HCT116 (cell line): ENCODE data around the gene CDC42SE1. TPM values are rescaled to one million over a fixed set of nuclear protein-coding genes. Genes with fewer than 3 reads are reported as not detected.

ENCODE experiments used
- ATAC-seq: fragments of 200-7000 bp; cut with Tn5 transposase; 2 replicates; pipeline ENCODE4 v1.9.1; 2020; ENCODE audit warnings: mild to moderate bottlenecking, moderate library complexity
- Bru-seq: library from RNA; stranded (reverse); fragments of 400-500 nt; gene quantifications from one replicate; lab custom pipeline; 2021; lab: Mats Ljungman, UMichigan
- BruChase-seq, 2 experiments: library from RNA; stranded (reverse); fragments of 400-500 nt; gene quantifications; one replicate each; lab custom pipeline; 2021; lab: Mats Ljungman, UMichigan
- BruUV-seq: library from RNA; stranded (reverse); fragments of 400-500 nt; replicated peaks from 2 replicates; lab custom pipeline; 2021; lab: Mats Ljungman, UMichigan
- CTCF ChIA-PET: fragments of 300-600 bp; sonication (Branson Sonifier 250); formaldehyde crosslinking; loops from one replicate; lab custom pipeline; 2021; ENCODE audit warnings: antibody characterized with exemption; lab: Charles Lee
- POLR2A ChIA-PET: fragments of 300-600, 350-600 bp; sonication (Branson Sonifier 250); formaldehyde crosslinking; loops from one replicate; lab custom pipeline; 2021; ENCODE audit warnings: antibody characterized with exemption; lab: Charles Lee
- RAD21 ChIA-PET, 2 experiments: fragments of 300-600 bp; sonication (Branson Sonifier 250); formaldehyde crosslinking; loops; one replicate each; lab custom pipeline; 2023; ENCODE audit warnings: low total read pairs in 2 of 2; ENCODE audit not compliant: uncharacterized antibody in 2 of 2, unreplicated experiment in 2 of 2, low non-redundant PET in 1 of 2; lab: Charles Lee
- DNase-seq: peaks from one replicate; pipeline ENCODE4 v3.0.0-alpha.2; 2010; ENCODE audit warnings: low read depth, low spot score
- H2AFZ ChIP-seq: fragments of 200-600 bp; shearing (Covaris generic), sonication (generic); 2 replicates; pipeline ENCODE4 v1.6.1; 2017; ENCODE audit warnings: low read depth, mixed run types, mixed read lengths, antibody characterized with exemption, low read length; ENCODE audit not compliant: poor library complexity, severe bottlenecking
- H3K27ac ChIP-seq: 2 replicates; pipeline ENCODE4 v1.5.1; 2012; ENCODE audit warnings: low read depth, low read length
- H3K27me3 ChIP-seq: fragments of 200-600 bp; sonication (generic); 2 replicates; pipeline ENCODE4 v1.6.1; 2016; ENCODE audit warnings: mixed run types, low read length, mixed read lengths; ENCODE audit not compliant: insufficient read depth
- H3K36me3 ChIP-seq, 2 experiments: fragments of 200-500 bp in 1 of 2; fragments of 200-600 bp in 1 of 2; sonication (Bioruptor generic) in 1 of 2; sonication (generic) in 1 of 2; 2 replicates each; pipeline versions ENCODE4 v1.5.1 to v1.6.1; 2014 to 2016; ENCODE audit warnings: low read length in 2 of 2, inconsistent platforms in 1 of 2, mixed read lengths in 1 of 2, mixed run types in 1 of 2; ENCODE audit not compliant: insufficient read depth in 2 of 2, control insufficient read depth in 1 of 2
- H3K4me1 ChIP-seq, 2 experiments: fragments of 200-600 bp in 1 of 2; sonication (generic) in 1 of 2; 2 replicates each; pipeline versions ENCODE4 v1.5.1 to v1.6.1; 2012 to 2017; ENCODE audit warnings: low read length in 2 of 2, inconsistent platforms in 1 of 2, mild to moderate bottlenecking in 1 of 2, mixed read lengths in 1 of 2, mixed run types in 1 of 2, moderate library complexity in 1 of 2; ENCODE audit not compliant: insufficient read depth in 2 of 2, control insufficient read depth in 1 of 2
- H3K4me2 ChIP-seq: fragments of 200-600 bp; sonication (generic); 2 replicates; pipeline ENCODE4 v1.6.1; 2017; ENCODE audit warnings: mixed run types, low read length, mixed read lengths
- H3K4me3 ChIP-seq, 2 experiments: fragments of 200-600 bp in 1 of 2; sonication (generic) in 1 of 2; replicated peaks in 1 of 2; 2 replicates each; pipeline ENCODE4 v1.5.1; 2011 to 2016; ENCODE audit warnings: low read length in 2 of 2, control low read depth in 1 of 2, low read depth in 1 of 2, mild to moderate bottlenecking in 1 of 2, mixed read lengths in 1 of 2, mixed run types in 1 of 2
- H3K79me2 ChIP-seq: fragments of 200-600 bp; sonication (generic); 2 replicates; pipeline ENCODE4 v1.6.1; 2017; ENCODE audit warnings: mild to moderate bottlenecking, mixed run types, low read length, moderate library complexity, mixed read lengths; ENCODE audit not compliant: insufficient read depth
- H3K9ac ChIP-seq: fragments of 200-600 bp; sonication (generic); 2 replicates; pipeline ENCODE4 v1.6.1; 2016; ENCODE audit warnings: low read length, mixed read lengths
- H3K9me2 ChIP-seq: fragments of 200-600 bp; sonication (generic), shearing (Covaris generic); 2 replicates; pipeline ENCODE4 v1.6.1; 2017; ENCODE audit warnings: mixed run types, mild to moderate bottlenecking, moderate library complexity; ENCODE audit not compliant: insufficient read depth
- H3K9me3 ChIP-seq, 2 experiments: fragments of 200-500 bp in 1 of 2; fragments of 200-600 bp in 1 of 2; sonication (Bioruptor generic) in 1 of 2; sonication (generic) in 1 of 2; 2 replicates each; pipeline ENCODE4 v1.6.1; 2014 to 2017; ENCODE audit warnings: low read length in 2 of 2, mixed read lengths in 2 of 2, inconsistent platforms in 1 of 2, low read depth in 1 of 2, mild to moderate bottlenecking in 1 of 2, mixed run types in 1 of 2, moderate library complexity in 1 of 2; ENCODE audit not compliant: control insufficient read depth in 1 of 2, insufficient read depth in 1 of 2
- H4K20me1 ChIP-seq: fragments of 200-600 bp; sonication (generic), shearing (Covaris generic); 2 replicates; pipeline ENCODE4 v1.6.1; 2017; ENCODE audit warnings: mixed run types, mild to moderate bottlenecking, moderate library complexity; ENCODE audit not compliant: insufficient read depth
- CBX3 ChIP-seq: IDR thresholded peaks from 2 replicates; pipeline ENCODE4 v1.6.1; 2012; ENCODE audit warnings: low read depth
- CEBPB ChIP-seq: IDR thresholded peaks from 2 replicates; pipeline ENCODE4 v1.6.1; 2012; ENCODE audit warnings: low read depth
- EGR1 ChIP-seq: IDR thresholded peaks from 2 replicates; pipeline ENCODE4 v1.6.1; 2012; ENCODE audit warnings: low read depth
- EZH2 ChIP-seq: fragments of 200-600 bp; sonication (generic); IDR thresholded peaks from 2 replicates; pipeline ENCODE4 v1.6.1; 2017; ENCODE audit warnings: antibody characterized with exemption, mixed run types
- EZH2phosphoT487 ChIP-seq: fragments of 200-600 bp; IDR thresholded peaks from 2 replicates; pipeline ENCODE4 v1.6.1; 2018; ENCODE audit warnings: antibody characterized with exemption, borderline replicate concordance
- FOSL1 ChIP-seq: IDR thresholded peaks from 2 replicates; pipeline ENCODE4 v1.6.1; 2012; ENCODE audit warnings: low read depth
- JUND ChIP-seq: IDR thresholded peaks from 2 replicates; pipeline ENCODE4 v1.6.1; 2012
- POLR2A ChIP-seq: IDR thresholded peaks from 2 replicates; pipeline ENCODE4 v1.7.0; 2011; ENCODE audit warnings: borderline replicate concordance; ENCODE audit not compliant: insufficient read depth, insufficient read length; ENCODE audit errors: extremely low read depth
- POLR2AphosphoS5 ChIP-seq: IDR thresholded peaks from 2 replicates; pipeline ENCODE4 v1.6.1; 2011; ENCODE audit warnings: mild to moderate bottlenecking, low read depth, low read length, moderate library complexity
- RAD21 ChIP-seq: IDR thresholded peaks from 2 replicates; pipeline ENCODE4 v1.6.1; 2012; ENCODE audit warnings: low read depth, mild to moderate bottlenecking
- SRF ChIP-seq: IDR thresholded peaks from 2 replicates; pipeline ENCODE4 v1.6.1; 2012; ENCODE audit warnings: low read depth
- TCF7L2 ChIP-seq: IDR thresholded peaks from 2 replicates; pipeline ENCODE4 v1.7.0; 2011; ENCODE audit warnings: borderline replicate concordance, inconsistent platforms; ENCODE audit not compliant: insufficient read depth, insufficient read length; ENCODE audit errors: extremely low read depth
- YY1 ChIP-seq: IDR thresholded peaks from 2 replicates; pipeline ENCODE4 v1.6.1; 2011; ENCODE audit warnings: low read length, low read depth, moderate library complexity, mild to moderate bottlenecking; ENCODE audit not compliant: insufficient replicate concordance; ENCODE audit errors: extremely low read depth
- ZFX ChIP-seq: fragments of 450-650 bp; IDR thresholded peaks from 2 replicates; pipeline ENCODE4 v1.6.1; 2017
- ZNF274 ChIP-seq: fragments of 200-500 bp; sonication (Bioruptor generic); IDR thresholded peaks from 2 replicates; pipeline ENCODE4 v1.6.1; 2014; ENCODE audit warnings: mild to moderate bottlenecking, low read depth, low read length, inconsistent platforms
- intact Hi-C: fragments of 100-400 bp; cut with micrococcal nuclease; formaldehyde crosslinking; loops from 2 replicates; pipeline ENCODE4 v1.10.0; 2022
- long read RNA-seq: library from polyadenylated mRNA; unstranded; transcript quantifications from one replicate; pipeline ENCODE4 v2.0.0, GENCODE V29; 2021; ENCODE audit not compliant: unreplicated experiment
- polyA plus RNA-seq: library from polyadenylated mRNA; unstranded; fragments of >200 nt; gene quantifications from 2 replicates; pipeline ENCODE4 v1.2.1, GENCODE V29; 2012; ENCODE audit warnings: missing spikeins
- total RNA-seq: library from RNA; stranded (reverse); gene quantifications from one replicate; pipeline ENCODE4 v1.2.1, GENCODE V29; 2021; ENCODE audit not compliant: unreplicated experiment
- TF ChIP-seq, protein P1 (sequence below): IDR thresholded peaks from 2 replicates; pipeline ENCODE4 v1.6.1; 2012
- TF ChIP-seq, protein P2 (sequence below): IDR thresholded peaks from 2 replicates; pipeline ENCODE4 v1.6.1; 2012; ENCODE audit warnings: low read depth
- TF ChIP-seq, protein P3 (sequence below): IDR thresholded peaks from 2 replicates; pipeline ENCODE4 v1.6.1; 2011; ENCODE audit warnings: mild to moderate bottlenecking, low read length, moderate library complexity; ENCODE audit not compliant: insufficient replicate concordance; ENCODE audit errors: extremely low read depth
- TF ChIP-seq, protein P4 (sequence below): IDR thresholded peaks from 2 replicates; pipeline ENCODE4 v1.6.1; 2012

The CDC42SE1 gene
- total RNA-seq (50.5 TPM), Bru-seq, nascent RNA (percentile 82 among the genes with signal in this experiment), BruChase-seq, experiment 1, labeled RNA remaining after a 6-hour chase (percentile 90 among the genes with signal in this experiment), BruChase-seq, experiment 2, labeled RNA remaining after a 2-hour chase (percentile 94 among the genes with signal in this experiment)
- polyA plus RNA-seq = 25.2 and 30.7 TPM in 2 replicates
- long read RNA-seq, transcript CDC42SE1-207 (6 exons, 3,181 nt) = minor isoform, 6 of 82 reads
- long read RNA-seq, transcript CDC42SE1-201 (5 exons, 3,045 nt) = major isoform, 35 of 82 reads
- long read RNA-seq, partial matches to known transcripts = 6 of 82 reads
- long read RNA-seq, other reads (novel, unspliced or antisense) = 33 of 82 reads

DNA sequence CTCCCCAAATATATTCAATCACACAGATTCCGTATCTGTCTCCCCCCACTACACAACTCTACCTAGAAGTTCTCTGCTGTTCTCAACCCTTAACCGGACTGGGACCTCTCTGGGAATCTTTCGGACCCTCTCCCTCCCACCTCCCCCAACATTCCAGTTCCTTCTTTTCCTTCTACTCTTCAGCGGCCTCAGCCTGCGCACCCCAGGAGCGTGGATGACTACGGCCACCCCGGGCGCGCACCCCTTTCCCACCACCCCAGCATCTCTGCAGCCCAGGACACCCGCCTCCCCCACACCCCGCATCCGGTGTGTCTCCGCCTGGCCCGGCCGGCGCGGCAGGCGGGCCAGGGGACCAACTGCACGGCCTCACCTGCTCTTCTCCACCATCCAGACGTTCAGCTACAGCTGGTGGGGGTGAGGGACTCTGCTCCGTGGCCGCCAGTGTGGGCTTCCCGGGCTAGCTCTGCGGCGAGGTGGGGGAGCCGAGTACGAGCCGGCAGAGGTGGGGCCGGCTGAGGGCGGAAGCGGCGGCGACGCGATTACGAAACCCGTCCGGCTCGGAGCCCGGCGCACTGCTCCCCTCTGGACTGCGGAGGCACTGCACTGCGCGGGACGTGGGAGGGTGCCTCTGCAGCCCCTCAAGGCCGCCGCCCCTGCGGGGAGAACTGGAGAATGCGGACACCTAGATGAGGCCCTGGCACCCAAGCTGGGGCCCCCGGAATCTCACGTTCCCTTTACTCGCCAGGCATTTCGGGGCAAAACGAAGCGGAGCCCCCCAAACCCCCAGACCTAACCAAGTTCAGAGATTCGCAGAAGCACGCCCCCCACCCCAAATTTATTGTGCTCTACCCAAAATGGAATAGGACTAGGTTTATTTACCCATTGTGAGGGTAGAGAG, at the start of gene CDC42SE1:
Gene CDC42SE1 (minus strand): TSS at position 514 of the 898 bp plus-strand sequence. CDS start 3,892 bp downstream, outside the sequence.
- Histone ChIP-seq H4K20me1 (no peaks in the 10 kb centered on the region; the same call in 1 of the 2 replicates), H3K4me3 (peak within 1 kb of the TSS; percentile 70 to 96), H2AFZ (peak within 1 kb of the TSS; percentile 33), H3K27ac (peak within 1 kb of the TSS; percentile 90), H3K9me2 (no peaks in the 10 kb centered on the region), H3K4me2 (peak within 1 kb of the TSS; percentile 76), H3K9me3 (no peaks in the 10 kb centered on the region), H3K36me3 (peaks cover 13 to 26% of the 10 kb centered on the region in 2 experiments), H3K4me1 (peaks cover 18 to 41% of the 10 kb centered on the region in 2 experiments), H3K9ac (peak within 1 kb of the TSS; percentile 90), H3K27me3 (no peaks in the 10 kb centered on the region), H3K79me2 (peaks cover 47% of the 10 kb centered on the region)
- DNase-seq = peak; percentile 51
- CTCF ChIA-PET = interaction anchor here (1.2 kb wide), 2 partner anchors 8 to 40 kb away, joined by 3 to 4 read pairs; no protein-coding TSS in a partner anchor
- BruUV-seq = TSS peak; percentile 57
- intact Hi-C loops = loop anchor here (5.0 kb wide), 1 partner anchor 37 kb away; no protein-coding TSS in a partner anchor
- POLR2A ChIA-PET = interaction anchor here (0.9 to 1.2 kb wide), 2 partner anchors 12 to 13 kb away, joined by 3 read pairs; no protein-coding TSS in a partner anchor
- RAD21 ChIA-PET = no interaction called here
- peak; percentile 94 for ATAC-seq
- TF ChIP-seq ZNF274 (no peak), YY1 (peak; percentile 31), TCF7L2 (peak; percentile 58), SRF (no peak), EZH2 (no peak), FOSL1 (no peak), POLR2A (peak; percentile 85), ZFX (peak; percentile 39), EZH2phosphoT487 (no peak), CEBPB (peak; percentile 99), CBX3 (no peak), JUND (no peak), EGR1 (peak; percentile 79), POLR2AphosphoS5 (peak; percentile 90), RAD21 (peak; percentile 35; the same call in 1 of the 2 replicates)
- TF ChIP-seq, protein P1, sequence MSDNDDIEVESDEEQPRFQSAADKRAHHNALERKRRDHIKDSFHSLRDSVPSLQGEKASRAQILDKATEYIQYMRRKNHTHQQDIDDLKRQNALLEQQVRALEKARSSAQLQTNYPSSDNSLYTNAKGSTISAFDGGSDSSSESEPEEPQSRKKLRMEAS = peak; percentile 63
- TF ChIP-seq, protein P2, sequence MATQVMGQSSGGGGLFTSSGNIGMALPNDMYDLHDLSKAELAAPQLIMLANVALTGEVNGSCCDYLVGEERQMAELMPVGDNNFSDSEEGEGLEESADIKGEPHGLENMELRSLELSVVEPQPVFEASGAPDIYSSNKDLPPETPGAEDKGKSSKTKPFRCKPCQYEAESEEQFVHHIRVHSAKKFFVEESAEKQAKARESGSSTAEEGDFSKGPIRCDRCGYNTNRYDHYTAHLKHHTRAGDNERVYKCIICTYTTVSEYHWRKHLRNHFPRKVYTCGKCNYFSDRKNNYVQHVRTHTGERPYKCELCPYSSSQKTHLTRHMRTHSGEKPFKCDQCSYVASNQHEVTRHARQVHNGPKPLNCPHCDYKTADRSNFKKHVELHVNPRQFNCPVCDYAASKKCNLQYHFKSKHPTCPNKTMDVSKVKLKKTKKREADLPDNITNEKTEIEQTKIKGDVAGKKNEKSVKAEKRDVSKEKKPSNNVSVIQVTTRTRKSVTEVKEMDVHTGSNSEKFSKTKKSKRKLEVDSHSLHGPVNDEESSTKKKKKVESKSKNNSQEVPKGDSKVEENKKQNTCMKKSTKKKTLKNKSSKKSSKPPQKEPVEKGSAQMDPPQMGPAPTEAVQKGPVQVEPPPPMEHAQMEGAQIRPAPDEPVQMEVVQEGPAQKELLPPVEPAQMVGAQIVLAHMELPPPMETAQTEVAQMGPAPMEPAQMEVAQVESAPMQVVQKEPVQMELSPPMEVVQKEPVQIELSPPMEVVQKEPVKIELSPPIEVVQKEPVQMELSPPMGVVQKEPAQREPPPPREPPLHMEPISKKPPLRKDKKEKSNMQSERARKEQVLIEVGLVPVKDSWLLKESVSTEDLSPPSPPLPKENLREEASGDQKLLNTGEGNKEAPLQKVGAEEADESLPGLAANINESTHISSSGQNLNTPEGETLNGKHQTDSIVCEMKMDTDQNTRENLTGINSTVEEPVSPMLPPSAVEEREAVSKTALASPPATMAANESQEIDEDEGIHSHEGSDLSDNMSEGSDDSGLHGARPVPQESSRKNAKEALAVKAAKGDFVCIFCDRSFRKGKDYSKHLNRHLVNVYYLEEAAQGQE = no peak
- TF ChIP-seq, protein P3, sequence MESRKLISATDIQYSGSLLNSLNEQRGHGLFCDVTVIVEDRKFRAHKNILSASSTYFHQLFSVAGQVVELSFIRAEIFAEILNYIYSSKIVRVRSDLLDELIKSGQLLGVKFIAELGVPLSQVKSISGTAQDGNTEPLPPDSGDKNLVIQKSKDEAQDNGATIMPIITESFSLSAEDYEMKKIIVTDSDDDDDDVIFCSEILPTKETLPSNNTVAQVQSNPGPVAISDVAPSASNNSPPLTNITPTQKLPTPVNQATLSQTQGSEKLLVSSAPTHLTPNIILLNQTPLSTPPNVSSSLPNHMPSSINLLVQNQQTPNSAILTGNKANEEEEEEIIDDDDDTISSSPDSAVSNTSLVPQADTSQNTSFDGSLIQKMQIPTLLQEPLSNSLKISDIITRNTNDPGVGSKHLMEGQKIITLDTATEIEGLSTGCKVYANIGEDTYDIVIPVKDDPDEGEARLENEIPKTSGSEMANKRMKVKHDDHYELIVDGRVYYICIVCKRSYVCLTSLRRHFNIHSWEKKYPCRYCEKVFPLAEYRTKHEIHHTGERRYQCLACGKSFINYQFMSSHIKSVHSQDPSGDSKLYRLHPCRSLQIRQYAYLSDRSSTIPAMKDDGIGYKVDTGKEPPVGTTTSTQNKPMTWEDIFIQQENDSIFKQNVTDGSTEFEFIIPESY = peak; percentile 50
- TF ChIP-seq, protein P4, sequence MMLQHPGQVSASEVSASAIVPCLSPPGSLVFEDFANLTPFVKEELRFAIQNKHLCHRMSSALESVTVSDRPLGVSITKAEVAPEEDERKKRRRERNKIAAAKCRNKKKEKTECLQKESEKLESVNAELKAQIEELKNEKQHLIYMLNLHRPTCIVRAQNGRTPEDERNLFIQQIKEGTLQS = no peak
